Adrenal gland (tissue), 5 donors: ENCODE results near the gene MIPOL1.

ENCODE experiments used
- CTCF ChIP-seq, 6 experiments: fragments of 450-650 bp in 4 of 6; fragments of 200-600 bp in 2 of 6; sonication (generic) in 1 of 6; IDR thresholded peaks; 1 replicate in 5 of 6; 2 replicates in 1 of 6; pipeline versions ENCODE4 v1.5.1 to v1.8.0; 2016 to 2021; ENCODE audit warnings: antibody characterized with exemption in 6 of 6, mild to moderate bottlenecking in 2 of 6, moderate library complexity in 1 of 6
- POLR2A ChIP-seq, 2 donors: fragments of 450-650 bp; IDR thresholded peaks; one replicate each; pipeline ENCODE4 v1.6.1; 2017; ENCODE audit warnings: antibody characterized with exemption in 2 of 2, mild to moderate bottlenecking in 2 of 2, moderate library complexity in 1 of 2
- donor health status: DM: no; HTN: no; CAD: no.

GRCh38 chr14:37285220-37285619, 87.5 kb downstream of the MIPOL1 start:
- TF ChIP-seq POLR2A (IDR thresholded peaks at IDR 0.05) (no peak), CTCF (IDR thresholded peaks at IDR 0.05) (no peak)
